Measurements from ENCODE around the gene LPCAT1. TPM values are rescaled to one million over a fixed set of nuclear protein-coding genes. Genes with fewer than 3 reads are reported as not detected.

Gene LPCAT1
- total and polyA plus RNA-seq, 2 of the 13 experiments (the other 11 are each of a cell fraction or from before 2014, with no cell fraction given), result 29.8 to 90.6 TPM

DNA sequence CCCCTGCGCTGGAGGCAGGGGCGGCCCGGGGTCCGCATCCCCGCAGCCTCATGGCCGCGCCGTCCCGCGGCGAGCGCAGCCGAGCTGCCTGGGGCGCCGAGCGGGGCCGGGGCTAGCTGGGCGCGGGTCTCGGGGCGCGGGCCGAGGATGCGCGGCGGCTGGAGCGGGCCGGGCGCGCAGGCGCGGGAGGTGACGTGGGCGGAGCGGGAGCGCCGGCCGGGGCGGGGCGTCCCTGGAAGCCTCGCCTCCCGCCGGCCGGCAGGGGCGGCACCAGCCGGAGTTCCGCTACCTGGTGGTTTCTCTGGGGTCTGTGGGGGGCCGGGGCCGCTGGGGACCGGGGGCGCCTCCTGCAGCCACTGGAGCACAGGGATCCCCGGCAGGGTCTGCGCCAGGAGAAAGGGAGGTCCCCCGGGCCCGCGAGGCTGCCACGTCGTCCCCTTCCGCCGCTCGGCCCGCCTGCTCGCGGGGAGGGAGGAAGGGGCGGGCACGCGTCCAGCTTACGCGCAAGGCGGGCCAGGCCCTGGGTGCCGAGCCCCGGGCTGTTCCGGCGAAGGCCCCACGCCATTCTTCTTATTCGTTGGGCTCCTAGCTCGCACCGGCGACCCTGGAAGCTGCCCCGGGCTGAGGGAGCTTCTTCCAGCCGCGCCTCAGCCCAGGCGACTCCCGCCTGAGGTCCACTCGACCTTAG lies at the start of gene LPCAT1 (continued):
- TF ChIP-seq, protein P1, sequence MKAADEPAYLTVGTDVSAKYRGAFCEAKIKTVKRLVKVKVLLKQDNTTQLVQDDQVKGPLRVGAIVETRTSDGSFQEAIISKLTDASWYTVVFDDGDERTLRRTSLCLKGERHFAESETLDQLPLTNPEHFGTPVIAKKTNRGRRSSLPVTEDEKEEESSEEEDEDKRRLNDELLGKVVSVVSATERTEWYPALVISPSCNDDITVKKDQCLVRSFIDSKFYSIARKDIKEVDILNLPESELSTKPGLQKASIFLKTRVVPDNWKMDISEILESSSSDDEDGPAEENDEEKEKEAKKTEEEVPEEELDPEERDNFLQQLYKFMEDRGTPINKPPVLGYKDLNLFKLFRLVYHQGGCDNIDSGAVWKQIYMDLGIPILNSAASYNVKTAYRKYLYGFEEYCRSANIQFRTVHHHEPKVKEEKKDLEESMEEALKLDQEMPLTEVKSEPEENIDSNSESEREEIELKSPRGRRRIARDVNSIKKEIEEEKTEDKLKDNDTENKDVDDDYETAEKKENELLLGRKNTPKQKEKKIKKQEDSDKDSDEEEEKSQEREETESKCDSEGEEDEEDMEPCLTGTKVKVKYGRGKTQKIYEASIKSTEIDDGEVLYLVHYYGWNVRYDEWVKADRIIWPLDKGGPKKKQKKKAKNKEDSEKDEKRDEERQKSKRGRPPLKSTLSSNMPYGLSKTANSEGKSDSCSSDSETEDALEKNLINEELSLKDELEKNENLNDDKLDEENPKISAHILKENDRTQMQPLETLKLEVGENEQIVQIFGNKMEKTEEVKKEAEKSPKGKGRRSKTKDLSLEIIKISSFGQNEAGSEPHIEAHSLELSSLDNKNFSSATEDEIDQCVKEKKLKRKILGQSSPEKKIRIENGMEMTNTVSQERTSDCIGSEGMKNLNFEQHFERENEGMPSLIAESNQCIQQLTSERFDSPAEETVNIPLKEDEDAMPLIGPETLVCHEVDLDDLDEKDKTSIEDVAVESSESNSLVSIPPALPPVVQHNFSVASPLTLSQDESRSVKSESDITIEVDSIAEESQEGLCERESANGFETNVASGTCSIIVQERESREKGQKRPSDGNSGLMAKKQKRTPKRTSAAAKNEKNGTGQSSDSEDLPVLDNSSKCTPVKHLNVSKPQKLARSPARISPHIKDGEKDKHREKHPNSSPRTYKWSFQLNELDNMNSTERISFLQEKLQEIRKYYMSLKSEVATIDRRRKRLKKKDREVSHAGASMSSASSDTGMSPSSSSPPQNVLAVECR (CRISPR knock-in tag; IDR thresholded peaks at IDR 0.05; ENCODE audit: borderline replicate concordance), result peak; percentile 50; the same call in 1 of the 2 replicates
- TF ChIP-seq ZNF800 (CRISPR knock-in tag; IDR thresholded peaks at IDR 0.05), result no peak
- 0 out of 2 replicates have a peak, but pooled peaks have one; percentile 44 for TF ChIP-seq ZFP36L2 (CRISPR knock-in tag; IDR thresholded peaks at IDR 0.05)
- TF ChIP-seq ARID2 (CRISPR knock-in tag; IDR thresholded peaks at IDR 0.05; ENCODE audit: borderline replicate concordance), result no peak
- TF ChIP-seq ELF1 (CRISPR knock-in tag; IDR thresholded peaks at IDR 0.05), result no peak
- TF ChIP-seq ZNF607 (CRISPR knock-in tag; IDR thresholded peaks at IDR 0.05; ENCODE audit: borderline replicate concordance), result no peak
- no peak for TF ChIP-seq REL (CRISPR knock-in tag; conservative IDR thresholded peaks at IDR 0.05)
- no peak for TF ChIP-seq DPF2 (CRISPR knock-in tag; IDR thresholded peaks at IDR 0.05; ENCODE audit: borderline replicate concordance, low read depth)
- no peak for TF ChIP-seq PRDM15 (CRISPR knock-in tag; IDR thresholded peaks at IDR 0.05)
- TF ChIP-seq HMG20A (CRISPR knock-in tag; IDR thresholded peaks at IDR 0.05; ENCODE audit: borderline replicate concordance), result no peak
- no peak for TF ChIP-seq ZNF614 (CRISPR knock-in tag; IDR thresholded peaks at IDR 0.05; ENCODE audit: borderline replicate concordance)
- no peak for TF ChIP-seq E2F1 (CRISPR knock-in tag; IDR thresholded peaks at IDR 0.05)
- peak; percentile 73; the same call in 1 of the 2 replicates for TF ChIP-seq ZBTB7B (CRISPR knock-in tag; IDR thresholded peaks at IDR 0.05)
- TF ChIP-seq ELF3 (CRISPR knock-in tag; IDR thresholded peaks at IDR 0.05), result no peak
- TF ChIP-seq ZNF746 (CRISPR knock-in tag; IDR thresholded peaks at IDR 0.05), result no peak
- TF ChIP-seq ZNF780A (CRISPR knock-in tag; IDR thresholded peaks at IDR 0.05), result no peak
- 0 out of 2 replicates have a peak, but pooled peaks have one; percentile 52 for TF ChIP-seq CCDC6 (CRISPR knock-in tag; IDR thresholded peaks at IDR 0.05)

Data from HepG2 (cell line).